Smooth muscle cell (in vitro differentiated cells): ENCODE measurements around the gene CACNB1. TPM values are rescaled to one million over a fixed set of nuclear protein-coding genes. Genes with fewer than 3 reads are reported as not detected.
"Not testable (repeated sequence)": the region's sequence is repeated elsewhere in the genome, so short reads cannot be mapped to it uniquely, and the experiment has no call there.

Source experiments
- DNase-seq: peaks from one replicate; lab custom pipeline; 2025; ENCODE audit not compliant: unreplicated experiment; lab: John Stamatoyannopoulos, UW
- H2AFZ ChIP-seq: fragments of 200-600 bp; sonication (generic); 2 replicates; pipeline ENCODE4 v1.6.0; 2016; ENCODE audit warnings: antibody characterized with exemption, low read depth, mild to moderate bottlenecking
- H3F3A ChIP-seq: fragments of 200-600 bp; sonication (generic); 2 replicates; pipeline ENCODE4 v1.6.0; 2017; ENCODE audit warnings: antibody characterized with exemption, low read depth
- H3K27ac ChIP-seq: fragments of 200-600 bp; sonication (generic); 2 replicates; pipeline ENCODE4 v1.5.1; 2016; ENCODE audit warnings: low read depth, mild to moderate bottlenecking
- H3K27me3 ChIP-seq: fragments of 200-600 bp; sonication (generic); 2 replicates; pipeline ENCODE4 v1.6.1; 2016; ENCODE audit warnings: low read depth, mild to moderate bottlenecking
- H3K36me3 ChIP-seq: fragments of 200-600 bp; sonication (generic); 2 replicates; pipeline ENCODE4 v1.5.1; 2016; ENCODE audit warnings: low read depth
- H3K4me1 ChIP-seq: fragments of 200-600 bp; sonication (generic); 2 replicates; pipeline ENCODE4 v1.5.1; 2016; ENCODE audit warnings: low read depth
- H3K4me2 ChIP-seq: fragments of 200-600 bp; sonication (generic); 2 replicates; pipeline ENCODE4 v1.6.0; 2016; ENCODE audit warnings: mild to moderate bottlenecking
- H3K4me3 ChIP-seq: fragments of 200-600 bp; sonication (generic); 2 replicates; pipeline ENCODE4 v1.5.1; 2016; ENCODE audit warnings: mild to moderate bottlenecking
- H3K79me2 ChIP-seq: fragments of 200-600 bp; sonication (generic); 2 replicates; pipeline ENCODE4 v1.6.0; 2016; ENCODE audit warnings: low read depth, mild to moderate bottlenecking
- H3K9ac ChIP-seq: fragments of 200-600 bp; sonication (generic); 2 replicates; pipeline ENCODE4 v1.6.0; 2016; ENCODE audit warnings: low read depth
- H3K9me3 ChIP-seq: fragments of 200-600 bp; sonication (generic); replicated peaks from 2 replicates; pipeline ENCODE4 v1.5.1; 2016; ENCODE audit warnings: low read depth
- H4K20me1 ChIP-seq: fragments of 200-600 bp; sonication (generic); 2 replicates; pipeline ENCODE4 v1.6.0; 2016; ENCODE audit warnings: low read depth
- CTCF ChIP-seq: fragments of 200-600 bp; sonication (generic); IDR thresholded peaks from 2 replicates; pipeline ENCODE4 v1.5.1; 2017; ENCODE audit warnings: borderline replicate concordance, mild to moderate bottlenecking, antibody characterized with exemption; ENCODE audit not compliant: insufficient read depth, poor library complexity, severe bottlenecking
- WGBS: methylation state at CpG from one replicate; pipeline ENCODE4 v1.1.7; 2016; ENCODE audit warnings: low lambda C conversion rate; 5-methylcytosine and 5-hydroxymethylcytosine counted together
- polyA plus RNA-seq: library from polyadenylated mRNA; unstranded; fragments of >200 nt; fragmentation: Nextera tagmentation; extraction: Ambion mirVana; gene quantifications from 2 replicates; pipeline ENCODE4 v1.2.1, GENCODE V29; 2016
- total RNA-seq: library from RNA; depleted of rRNA; stranded (reverse); fragments of >200 nt; gene quantifications from 2 replicates; pipeline ENCODE4 v1.2.3, GENCODE V29; 2014

Gene CACNB1
- total and polyA plus RNA-seq, 2 experiments from 2014 or later, result 7.1 to 9.2 TPM

- Histone ChIP-seq H3F3A (peaks cover 7% of the 10 kb centered on the region), H3K4me3 (no peak overlapping the region), H3K9ac (no peak overlapping the region), H3K36me3 (no peaks in the 10 kb centered on the region), H3K9me3 (no peaks in the 10 kb centered on the region), H3K4me1 (no peaks in the 10 kb centered on the region), H2AFZ (no peak overlapping the region), H3K4me2 (no peak overlapping the region), H3K79me2 (no peaks in the 10 kb centered on the region), H3K27ac (no peak overlapping the region), H4K20me1 (no peaks in the 10 kb centered on the region), H3K27me3 (peaks cover 12% of the 10 kb centered on the region)
- no peak for TF ChIP-seq CTCF
- 89% methylated on average over 6 of the region's 6 CpGs for WGBS
- DNase-seq, result no peak
These were observed 26.9 kb downstream of the CACNB1 start for GRCh38 chr17:39170558-39170957.

GRCh38 chr17:39170109-39170508 is 27.4 kb downstream of the CACNB1 start:
- peaks cover 17% of the 10 kb centered on the region for H3K27me3 ChIP-seq

DNA sequence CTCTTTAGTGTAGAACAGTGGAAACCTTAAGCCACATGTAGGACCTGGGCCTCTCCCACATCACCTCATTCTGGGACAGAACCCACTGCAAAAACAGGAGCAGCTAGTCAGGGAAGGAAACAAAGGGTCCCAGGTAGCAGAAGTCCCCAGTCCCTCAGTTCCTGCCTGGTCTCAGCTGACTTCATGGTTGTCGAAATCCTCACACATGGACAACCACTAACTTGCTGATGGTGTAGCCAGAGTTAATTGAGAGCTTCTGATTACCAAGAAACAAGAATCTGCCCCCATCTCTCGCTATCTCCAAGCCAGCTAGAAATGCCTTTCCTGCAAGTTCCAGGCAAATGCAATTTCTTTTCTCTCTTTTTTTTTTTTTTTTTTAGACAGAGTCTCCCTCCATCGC is 28.0 kb downstream of the CACNB1 start:
- Histone ChIP-seq H3K4me1 (no peaks in the 10 kb centered on the region), H3K27me3 (peaks cover 19% of the 10 kb centered on the region), H3K4me3 (no peak overlapping the region), H3K79me2 (no peaks in the 10 kb centered on the region), H3K9me3 (no peaks in the 10 kb centered on the region), H3F3A (peaks cover 7% of the 10 kb centered on the region), H3K27ac (no peak overlapping the region), H3K4me2 (no peak overlapping the region), H3K36me3 (no peaks in the 10 kb centered on the region), H4K20me1 (no peaks in the 10 kb centered on the region), H2AFZ (no peak overlapping the region), H3K9ac (no peak overlapping the region)
- 94% methylated on average over 3 of the region's 3 CpGs for WGBS
- DNase-seq, result no peak
- TF ChIP-seq CTCF, result no peak

More at GRCh38 chr17:39170109-39170508, 27.4 kb downstream of the CACNB1 start:
- Histone ChIP-seq H3K4me1 (no peaks in the 10 kb centered on the region), H4K20me1 (no peaks in the 10 kb centered on the region), H3K79me2 (no peaks in the 10 kb centered on the region), H3K27ac (no peak overlapping the region), H3F3A (peaks cover 7% of the 10 kb centered on the region), H2AFZ (no peak overlapping the region), H3K9me3 (no peaks in the 10 kb centered on the region), H3K36me3 (no peaks in the 10 kb centered on the region), H3K4me3 (no peak overlapping the region), H3K9ac (no peak overlapping the region), H3K4me2 (no peak overlapping the region)
- no peak for TF ChIP-seq CTCF
- 86% methylated on average over 4 of the region's 4 CpGs for WGBS
- no peak for DNase-seq

- peaks cover 19% of the 10 kb centered on the region for H3K27me3 ChIP-seq
- no peaks in the 10 kb centered on the region for H3K9me3 ChIP-seq
- H3K27ac ChIP-seq, result no peak overlapping the region
- H4K20me1 ChIP-seq, result no peaks in the 10 kb centered on the region
- 97% methylated on average over 14 of the region's 14 CpGs for WGBS
- H3K4me2 ChIP-seq, result no peak overlapping the region
- H2AFZ ChIP-seq, result no peak overlapping the region
- H3K36me3 ChIP-seq, result no peaks in the 10 kb centered on the region
- no peak overlapping the region for H3K4me3 ChIP-seq
- DNase-seq, result no peak
- H3K79me2 ChIP-seq, result no peaks in the 10 kb centered on the region
- peaks cover 4% of the 10 kb centered on the region for H3K4me1 ChIP-seq
- peaks cover 7% of the 10 kb centered on the region for H3F3A ChIP-seq
- no peak overlapping the region for H3K9ac ChIP-seq
- TF ChIP-seq CTCF, result no peak
These were observed 28.4 kb downstream of the CACNB1 start for GRCh38 chr17:39169101-39169500.

DNA sequence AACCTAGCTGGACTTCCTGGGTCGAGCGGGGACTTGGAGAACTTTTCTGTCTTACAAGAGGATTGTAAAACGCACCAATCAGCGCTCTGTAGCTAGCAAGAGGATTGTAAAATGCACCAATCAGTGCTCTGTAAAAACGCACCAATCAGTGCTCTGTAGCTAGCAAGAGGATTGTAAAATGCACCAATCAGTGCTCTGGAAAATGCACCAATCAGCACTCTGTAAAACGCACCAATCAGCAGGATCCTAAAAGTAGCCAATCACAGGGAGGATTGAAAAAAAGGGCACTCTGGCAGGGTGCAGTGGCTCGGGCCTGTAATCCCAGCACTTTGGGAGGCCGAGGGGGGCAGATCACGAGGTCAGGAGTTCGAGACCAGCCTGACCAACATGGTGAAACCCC is 29.0 kb downstream of the CACNB1 start:
- H3K79me2 ChIP-seq, H4K20me1 ChIP-seq, H3K4me1 ChIP-seq, H3K36me3 ChIP-seq, DNase-seq, H3K27ac ChIP-seq, H3K9ac ChIP-seq, H3F3A ChIP-seq, H3K9me3 ChIP-seq, H2AFZ ChIP-seq, H3K4me3 ChIP-seq, H3K4me2 ChIP-seq: not testable (repeated sequence)
- 95% methylated on average over 10 of the region's 10 CpGs for WGBS
- peaks cover 19% of the 10 kb centered on the region for H3K27me3 ChIP-seq
